Stimulated activated naive CD8-positive, alpha-beta T cell treated with anti-CD3 and anti-CD28 coated beads, Interleukin-15, Interleukin-2, amounts not matched to agents 100 ng/mL and 50 ng/mL, for 24 hours (primary cell): ENCODE measurements around the gene PDE9A.

Experiments
- H3K27ac Mint-ChIP-seq: one replicate; pipeline ENCODE4 v1.8.0; 2021; ENCODE audit warnings: mild to moderate bottlenecking, mixed read lengths
- H3K27me3 Mint-ChIP-seq: one replicate; pipeline ENCODE4 v1.8.0; 2021; ENCODE audit warnings: mixed read lengths
- H3K36me3 Mint-ChIP-seq: one replicate; pipeline ENCODE4 v1.8.0; 2021; ENCODE audit warnings: low read depth, mixed read lengths
- H3K4me1 Mint-ChIP-seq: one replicate; pipeline ENCODE4 v1.8.0; 2021; ENCODE audit warnings: low read depth, mixed read lengths
- H3K4me3 Mint-ChIP-seq: one replicate; pipeline ENCODE4 v1.8.0; 2021; ENCODE audit warnings: mild to moderate bottlenecking, mixed read lengths
- H3K9me3 Mint-ChIP-seq: one replicate; pipeline ENCODE4 v1.8.0; 2021; ENCODE audit warnings: mixed read lengths

PDE9A gene

GRCh38 chr21:42781150-42781970 lies 127.9 kb downstream of the PDE9A start:
- Mint-ChIP-seq H3K27me3 (peaks cover 3% of the 10 kb centered on the region), H3K4me1 (peaks cover 39% of the 10 kb centered on the region), H3K4me3 (no peak overlapping the region), H3K9me3 (no peaks in the 10 kb centered on the region), H3K36me3 (no peaks in the 10 kb centered on the region), H3K27ac (no peak overlapping the region)

- Mint-ChIP-seq H3K4me1 (peaks cover 39% of the 10 kb centered on the region), H3K9me3 (no peaks in the 10 kb centered on the region), H3K27ac (peak overlapping the region; percentile 3), H3K27me3 (peaks cover 3% of the 10 kb centered on the region), H3K4me3 (no peak overlapping the region), H3K36me3 (no peaks in the 10 kb centered on the region)
Observed at GRCh38 chr21:42781971-42782722, 128.7 kb downstream of the PDE9A start.

GRCh38 chr21:42782723-42783242 lies 129.4 kb downstream of the PDE9A start:
- H3K27ac Mint-ChIP-seq: peak overlapping the region; percentile 52
- H3K27me3 Mint-ChIP-seq: peaks cover 3% of the 10 kb centered on the region
- no peaks in the 10 kb centered on the region for H3K9me3 Mint-ChIP-seq
- H3K4me3 Mint-ChIP-seq: no peak overlapping the region
- peaks cover 39% of the 10 kb centered on the region for H3K4me1 Mint-ChIP-seq
- no peaks in the 10 kb centered on the region for H3K36me3 Mint-ChIP-seq

- Mint-ChIP-seq H3K4me1 (peaks cover 39% of the 10 kb centered on the region), H3K4me3 (peak overlapping the region; percentile 67), H3K9me3 (no peaks in the 10 kb centered on the region), H3K27ac (peak overlapping the region; percentile 92), H3K36me3 (no peaks in the 10 kb centered on the region), H3K27me3 (peaks cover 3% of the 10 kb centered on the region)
Observed at GRCh38 chr21:42784276-42784675, 130.9 kb downstream of the PDE9A start.

- Mint-ChIP-seq H3K27ac (peak overlapping the region; percentile 76), H3K4me1 (peaks cover 39% of the 10 kb centered on the region), H3K27me3 (peaks cover 3% of the 10 kb centered on the region), H3K4me3 (no peak overlapping the region), H3K36me3 (no peaks in the 10 kb centered on the region), H3K9me3 (no peaks in the 10 kb centered on the region)
Observed at GRCh38 chr21:42784896-42785451, 131.6 kb downstream of the PDE9A start.

GRCh38 chr21:42785666-42786427 lies 132.4 kb downstream of the PDE9A start:
- Mint-ChIP-seq H3K9me3 (no peaks in the 10 kb centered on the region), H3K4me3 (no peak overlapping the region), H3K36me3 (no peaks in the 10 kb centered on the region), H3K27me3 (no peaks in the 10 kb centered on the region), H3K4me1 (peaks cover 36% of the 10 kb centered on the region), H3K27ac (no peak overlapping the region)

GRCh38 chr21:42786884-42787283 lies 133.5 kb downstream of the PDE9A start:
- Mint-ChIP-seq H3K27ac (no peak overlapping the region), H3K27me3 (no peaks in the 10 kb centered on the region), H3K9me3 (no peaks in the 10 kb centered on the region), H3K36me3 (no peaks in the 10 kb centered on the region), H3K4me1 (peaks cover 28% of the 10 kb centered on the region), H3K4me3 (no peak overlapping the region)

GRCh38 chr21:42787613-42788012 lies 134.2 kb downstream of the PDE9A start:
- no peaks in the 10 kb centered on the region for H3K27me3 Mint-ChIP-seq

GRCh38 chr21:42790520-42791065 lies 137.2 kb downstream of the PDE9A start:
- Mint-ChIP-seq H3K9me3 (no peaks in the 10 kb centered on the region), H3K27ac (no peak overlapping the region), H3K4me1 (no peaks in the 10 kb centered on the region)

More at GRCh38 chr21:42787613-42788012, 134.2 kb downstream of the PDE9A start:
- Mint-ChIP-seq H3K4me1 (peaks cover 22% of the 10 kb centered on the region), H3K9me3 (no peaks in the 10 kb centered on the region), H3K36me3 (no peaks in the 10 kb centered on the region), H3K27ac (no peak overlapping the region), H3K4me3 (no peak overlapping the region)

GRCh38 chr21:42793774-42794173 lies 140.4 kb downstream of the PDE9A start:
- no peak overlapping the region for H3K27ac Mint-ChIP-seq
- no peak overlapping the region for H3K4me3 Mint-ChIP-seq
- no peaks in the 10 kb centered on the region for H3K27me3 Mint-ChIP-seq
- no peaks in the 10 kb centered on the region for H3K4me1 Mint-ChIP-seq
- no peaks in the 10 kb centered on the region for H3K9me3 Mint-ChIP-seq
- no peaks in the 10 kb centered on the region for H3K36me3 Mint-ChIP-seq

More at GRCh38 chr21:42790520-42791065, 137.2 kb downstream of the PDE9A start:
- Mint-ChIP-seq H3K27me3 (no peaks in the 10 kb centered on the region), H3K4me3 (no peak overlapping the region), H3K36me3 (no peaks in the 10 kb centered on the region)

GRCh38 chr21:42794551-42794950 lies 141.1 kb downstream of the PDE9A start:
- Mint-ChIP-seq H3K36me3 (no peaks in the 10 kb centered on the region), H3K4me1 (peaks cover 7% of the 10 kb centered on the region), H3K4me3 (no peak overlapping the region), H3K9me3 (no peaks in the 10 kb centered on the region), H3K27ac (no peak overlapping the region), H3K27me3 (no peaks in the 10 kb centered on the region)

GRCh38 chr21:42796327-42797062 lies 143.1 kb downstream of the PDE9A start:
- Mint-ChIP-seq H3K4me1 (peaks cover 14% of the 10 kb centered on the region), H3K9me3 (no peaks in the 10 kb centered on the region), H3K4me3 (no peak overlapping the region), H3K27ac (no peak overlapping the region), H3K36me3 (no peaks in the 10 kb centered on the region), H3K27me3 (no peaks in the 10 kb centered on the region)

- Mint-ChIP-seq H3K27ac (no peak overlapping the region), H3K4me3 (no peak overlapping the region), H3K27me3 (no peaks in the 10 kb centered on the region), H3K4me1 (peaks cover 14% of the 10 kb centered on the region), H3K36me3 (no peaks in the 10 kb centered on the region), H3K9me3 (no peaks in the 10 kb centered on the region)
Observed at GRCh38 chr21:42797522-42797921, 144.1 kb downstream of the PDE9A start.

GRCh38 chr21:42798106-42798505 lies 144.7 kb downstream of the PDE9A start:
- no peak overlapping the region for H3K4me3 Mint-ChIP-seq
- no peaks in the 10 kb centered on the region for H3K27me3 Mint-ChIP-seq
- H3K9me3 Mint-ChIP-seq: no peaks in the 10 kb centered on the region

More at GRCh38 chr21:42798106-42798505, 144.7 kb downstream of the PDE9A start:
- no peak overlapping the region for H3K27ac Mint-ChIP-seq
- no peaks in the 10 kb centered on the region for H3K36me3 Mint-ChIP-seq
- peaks cover 14% of the 10 kb centered on the region for H3K4me1 Mint-ChIP-seq
